GM23248 (cell line): Measurements from ENCODE around the gene NRCAM. TPM values are rescaled to one million over a fixed set of nuclear protein-coding genes. Genes with fewer than 3 reads are reported as not detected.
"Not testable (repeated sequence)": the region's sequence is repeated elsewhere in the genome, so short reads cannot be mapped to it uniquely, and the experiment has no call there.

ENCODE experiments used
- DNase-seq: peaks from one replicate; pipeline ENCODE4 v3.0.0-alpha.2; 2015
- H2AFZ ChIP-seq: fragments of 200-600 bp; sonication (generic); 2 replicates; pipeline ENCODE4 v1.6.1; 2016; ENCODE audit warnings: antibody characterized with exemption
- H3F3A ChIP-seq: fragments of 200-600 bp; sonication (generic); 2 replicates; pipeline ENCODE4 v1.6.1; 2016; ENCODE audit warnings: mild to moderate bottlenecking, antibody characterized with exemption, mixed run types; ENCODE audit not compliant: insufficient read depth
- H3K27ac ChIP-seq: fragments of 200-600 bp; sonication (generic); 2 replicates; pipeline ENCODE4 v1.5.1; 2016; ENCODE audit warnings: mild to moderate bottlenecking
- H3K27me3 ChIP-seq: fragments of 200-600 bp; sonication (generic); replicated peaks from 2 replicates; pipeline ENCODE4 v1.6.1; 2016; ENCODE audit warnings: mild to moderate bottlenecking; ENCODE audit not compliant: insufficient read depth
- H3K36me3 ChIP-seq: fragments of 200-600 bp; sonication (generic); 2 replicates; pipeline ENCODE4 v1.6.1; 2016; ENCODE audit warnings: low read depth, mild to moderate bottlenecking
- H3K4me1 ChIP-seq: fragments of 200-600 bp; sonication (generic); 2 replicates; pipeline ENCODE4 v1.6.1; 2016; ENCODE audit warnings: mild to moderate bottlenecking; ENCODE audit not compliant: insufficient read depth
- H3K4me2 ChIP-seq: fragments of 200-600 bp; sonication (generic); one replicate; pipeline ENCODE4 v1.6.1; 2016; ENCODE audit warnings: mild to moderate bottlenecking; ENCODE audit not compliant: unreplicated experiment
- H3K4me3 ChIP-seq: fragments of 200-600 bp; sonication (generic); 2 replicates; pipeline ENCODE4 v1.5.1; 2016; ENCODE audit warnings: mild to moderate bottlenecking
- H3K79me2 ChIP-seq: fragments of 200-600 bp; sonication (generic); 2 replicates; pipeline ENCODE4 v1.6.1; 2016; ENCODE audit warnings: mild to moderate bottlenecking; ENCODE audit not compliant: insufficient read depth
- H3K9ac ChIP-seq: fragments of 200-600 bp; sonication (generic); 2 replicates; pipeline ENCODE4 v1.6.1; 2016; ENCODE audit warnings: mild to moderate bottlenecking
- H3K9me2 ChIP-seq: fragments of 200-600 bp; sonication (generic); 2 replicates; pipeline ENCODE4 v1.6.1; 2016; ENCODE audit warnings: mixed run types, mild to moderate bottlenecking, moderate library complexity; ENCODE audit not compliant: insufficient read depth
- H3K9me3 ChIP-seq: fragments of 200-600 bp; sonication (generic); one replicate; pipeline ENCODE4 v1.6.1; 2017; ENCODE audit warnings: low read depth
- H4K20me1 ChIP-seq: fragments of 200-600 bp; sonication (generic); 2 replicates; pipeline ENCODE4 v1.6.0; 2016; ENCODE audit not compliant: insufficient read depth
- EZH2 ChIP-seq: fragments of 200-600 bp; sonication (generic); IDR thresholded peaks from 2 replicates; pipeline ENCODE4 v1.6.1; 2018; ENCODE audit warnings: antibody characterized with exemption, mild to moderate bottlenecking; ENCODE audit not compliant: insufficient read depth, poor library complexity, severe bottlenecking
- EZH2phosphoT487 ChIP-seq: fragments of 200-600 bp; sonication (generic); IDR thresholded peaks from 2 replicates; pipeline ENCODE4 v1.6.1; 2018; ENCODE audit warnings: antibody characterized with exemption, moderate library complexity, mild to moderate bottlenecking, low read depth; ENCODE audit not compliant: insufficient read depth
- WGBS, 2 experiments: methylation state at CpG; one replicate each; pipeline ENCODE4 v1.1.6; 2015 to 2017; ENCODE audit warnings: low lambda C conversion rate in 2 of 2, low coverage in 1 of 2; ENCODE audit errors: missing lambda C conversion rate in 2 of 2; 5-methylcytosine and 5-hydroxymethylcytosine counted together
- in situ Hi-C: fragments of 300-500 bp; cut with MboI; formaldehyde crosslinking; loops from 2 replicates; pipeline ENCODE4 v1.15.0; 2020
- polyA plus RNA-seq: library from polyadenylated mRNA; unstranded; fragments of >200 nt; fragmentation: Nextera tagmentation; extraction: Ambion mirVana; gene quantifications from 2 replicates; pipeline ENCODE4 v1.2.1, GENCODE V29; 2016
- total RNA-seq: library from RNA; depleted of rRNA; stranded (reverse); fragments of >200 nt; shearing (Covaris generic); gene quantifications from 2 replicates; pipeline ENCODE4 v1.2.3, GENCODE V29; 2014

The NRCAM gene
- total and polyA plus RNA-seq, 2 experiments from 2014 or later, result 5.1 to 7.0 TPM

DNA sequence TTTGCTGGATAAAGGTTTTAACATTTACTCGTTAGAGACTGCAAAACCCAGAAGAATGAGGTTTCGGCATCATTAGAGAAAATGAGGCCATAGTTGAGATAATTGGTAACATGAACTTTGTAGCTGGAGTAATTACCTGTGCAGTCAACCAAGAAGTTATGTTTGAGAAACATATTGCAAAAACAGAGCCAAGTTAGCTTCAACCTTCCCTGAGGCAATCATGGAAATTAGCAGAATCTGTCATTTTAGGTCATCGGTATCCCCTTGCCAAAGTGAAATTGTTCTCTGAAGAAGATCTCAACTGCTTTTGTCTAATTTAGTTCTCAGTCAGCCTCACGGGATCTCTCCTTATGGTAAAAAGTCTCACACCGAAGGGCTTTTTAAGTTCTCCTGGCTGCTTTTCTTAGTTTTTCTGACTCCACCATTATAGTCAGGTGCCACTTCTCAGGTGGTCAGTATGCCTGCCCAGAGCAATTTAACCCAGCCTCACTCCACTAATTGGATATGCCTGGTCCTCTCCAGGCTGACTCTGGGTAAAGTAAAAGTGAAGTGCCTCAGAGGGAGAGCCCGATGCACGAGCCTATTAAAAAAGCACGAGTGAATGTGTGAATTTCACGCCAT, 52.5 kb downstream of the NRCAM start:
- no peak overlapping the region for H3K4me3 ChIP-seq
- no peak overlapping the region for H3K27ac ChIP-seq
- H3K9ac ChIP-seq, result no peak overlapping the region
- H3K36me3 ChIP-seq, result no peaks in the 10 kb centered on the region
- no peaks in the 10 kb centered on the region for H4K20me1 ChIP-seq
- 65 to 70% methylated on average over 9 of the region's 9 CpGs for WGBS, 2 experiments
- H3K79me2 ChIP-seq, result no peaks in the 10 kb centered on the region
- H2AFZ ChIP-seq, result no peak overlapping the region
- in situ Hi-C loops, result no loop called here
- H3K9me3 ChIP-seq, result no peaks in the 10 kb centered on the region
- no peak for TF ChIP-seq EZH2
- no peak for TF ChIP-seq EZH2phosphoT487
- no peak overlapping the region for H3K4me2 ChIP-seq
- H3K27me3 ChIP-seq, result no peaks in the 10 kb centered on the region
- H3K4me1 ChIP-seq, result 0 out of 2 replicates have a peak, but pooled peaks cover 8% of the 10 kb centered on the region
- no peak for DNase-seq
- H3F3A ChIP-seq, result no peaks in the 10 kb centered on the region
- H3K9me2 ChIP-seq, result no peaks in the 10 kb centered on the region

DNA sequence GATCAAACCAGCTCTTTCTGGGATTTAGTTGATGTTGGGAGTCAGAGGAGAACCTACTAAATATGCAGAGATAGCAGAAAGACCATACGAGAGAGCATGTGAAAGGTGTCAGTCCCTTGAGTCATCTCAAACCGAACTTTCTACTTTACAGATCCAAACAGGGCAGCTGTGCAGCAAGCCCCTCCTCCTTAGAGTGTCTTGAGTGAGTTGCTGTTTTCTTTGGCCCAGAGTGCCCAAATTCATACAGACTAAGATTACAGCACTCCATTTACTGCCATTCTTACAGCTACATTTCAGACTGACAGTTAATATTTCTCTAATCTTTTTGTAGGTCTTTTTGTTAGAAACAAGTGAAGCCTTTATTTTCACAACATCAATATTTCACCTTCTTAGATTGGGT, 53.4 kb downstream of the NRCAM start:
- Histone ChIP-seq H3K79me2 (no peaks in the 10 kb centered on the region), H3K4me2 (no peak overlapping the region), H3K27me3 (no peaks in the 10 kb centered on the region), H3K4me1 (0 out of 2 replicates have a peak, but pooled peaks cover 8% of the 10 kb centered on the region), H3K4me3 (no peak overlapping the region), H3K9me3 (no peaks in the 10 kb centered on the region), H2AFZ (no peak overlapping the region), H3K36me3 (no peaks in the 10 kb centered on the region), H3K27ac (no peak overlapping the region), H3F3A (no peaks in the 10 kb centered on the region), H3K9me2 (no peaks in the 10 kb centered on the region), H3K9ac (no peak overlapping the region), H4K20me1 (no peaks in the 10 kb centered on the region)
- DNase-seq, result peak; percentile 36
- in situ Hi-C loops, result no loop called here
- no peak for TF ChIP-seq EZH2phosphoT487
- 43 to 52% methylated on average over 2 of the region's 2 CpGs for WGBS, 2 experiments

DNA sequence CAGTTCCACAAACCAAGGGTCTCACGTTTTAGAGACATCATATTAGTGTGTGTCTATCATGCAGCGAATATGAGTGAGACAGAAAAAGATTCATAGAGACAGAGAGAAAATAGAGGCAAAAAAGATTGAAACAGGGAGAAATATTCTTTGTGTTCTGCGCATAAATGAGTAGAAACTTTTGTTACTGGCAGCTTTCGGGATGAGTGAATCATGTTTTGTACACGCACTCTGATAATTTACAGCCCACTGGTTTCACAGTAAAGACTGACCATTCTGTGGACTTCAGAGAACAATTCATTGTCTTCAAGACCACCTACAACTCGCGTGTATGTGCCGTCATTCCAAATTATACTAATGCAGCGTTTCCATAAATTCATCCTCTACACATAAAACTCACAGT, 60.2 kb downstream of the NRCAM start:
- Histone ChIP-seq H3K9ac (no peak overlapping the region), H3K4me2 (no peak overlapping the region), H3K4me1 (no peaks in the 10 kb centered on the region), H3K9me2 (no peaks in the 10 kb centered on the region), H3K27me3 (no peaks in the 10 kb centered on the region), H3K79me2 (no peaks in the 10 kb centered on the region), H3K9me3 (no peaks in the 10 kb centered on the region), H3F3A (no peaks in the 10 kb centered on the region), H3K36me3 (no peaks in the 10 kb centered on the region), H2AFZ (no peak overlapping the region), H3K4me3 (no peak overlapping the region), H3K27ac (no peak overlapping the region), H4K20me1 (no peaks in the 10 kb centered on the region)
- 78 to 80% methylated on average over 9 of the region's 9 CpGs for WGBS, 2 experiments
- in situ Hi-C loops, result no loop called here
- TF ChIP-seq EZH2, result no peak
- DNase-seq, result no peak

DNA sequence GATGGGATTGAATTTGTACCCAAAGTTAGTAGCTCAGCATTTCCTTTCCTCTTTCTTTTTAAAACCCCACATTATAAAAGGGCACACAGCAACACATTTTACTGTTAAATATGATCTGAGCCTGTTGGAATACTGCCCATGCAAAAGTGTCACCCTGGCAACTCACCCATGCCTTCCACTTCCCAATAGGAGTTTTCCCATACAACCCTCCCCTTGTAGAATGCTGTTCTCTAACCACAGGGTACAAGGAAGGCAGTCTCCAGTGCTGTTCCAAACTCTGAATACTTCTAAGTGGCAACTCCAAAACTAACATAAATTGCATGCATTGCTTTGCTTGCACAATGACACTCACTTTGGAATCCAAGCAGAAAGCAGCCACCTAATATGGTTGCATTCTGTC, 60.8 kb downstream of the NRCAM start:
- Histone ChIP-seq H4K20me1 (no peaks in the 10 kb centered on the region), H3K27ac (no peak overlapping the region), H3K9ac (no peak overlapping the region), H3K4me2 (no peak overlapping the region), H2AFZ (no peak overlapping the region), H3K4me3 (no peak overlapping the region), H3K9me2 (no peaks in the 10 kb centered on the region), H3K36me3 (no peaks in the 10 kb centered on the region), H3K4me1 (no peaks in the 10 kb centered on the region), H3K9me3 (no peaks in the 10 kb centered on the region), H3K27me3 (no peaks in the 10 kb centered on the region), H3F3A (no peaks in the 10 kb centered on the region), H3K79me2 (no peaks in the 10 kb centered on the region)
- no peak for DNase-seq
- in situ Hi-C loops, result no loop called here
- TF ChIP-seq EZH2phosphoT487, result no peak
- no peak for TF ChIP-seq EZH2

DNA sequence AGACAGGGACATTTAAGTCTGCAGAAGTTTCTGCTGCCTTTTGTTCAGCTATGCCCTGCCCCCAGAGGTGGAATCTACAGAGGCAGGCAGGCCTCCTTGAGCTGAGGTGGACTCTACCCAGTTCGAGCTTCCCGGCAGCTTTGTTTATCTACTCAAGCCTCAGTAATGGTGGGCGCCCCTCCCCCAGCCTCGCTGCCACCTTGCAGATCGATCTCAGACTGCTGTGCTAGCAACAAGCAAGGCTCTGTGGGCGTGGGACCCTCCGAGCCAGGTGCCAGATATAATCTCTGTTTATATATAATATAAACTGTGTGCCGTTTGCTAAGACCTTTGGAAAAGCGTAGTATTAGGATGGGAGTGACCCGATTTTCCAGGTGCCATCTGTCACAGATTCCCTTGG, 63.1 kb downstream of the NRCAM start:
- H3K4me1 ChIP-seq, DNase-seq, H2AFZ ChIP-seq, H4K20me1 ChIP-seq, H3K4me2 ChIP-seq, H3K27me3 ChIP-seq, H3K9me3 ChIP-seq, H3K36me3 ChIP-seq, H3F3A ChIP-seq, H3K9me2 ChIP-seq, H3K4me3 ChIP-seq, H3K27ac ChIP-seq, H3K79me2 ChIP-seq, in situ Hi-C loops, H3K9ac ChIP-seq: not testable (repeated sequence)
- WGBS, 2 experiments, result 72% methylated on average over 10 of the region's 10 CpGs

DNA sequence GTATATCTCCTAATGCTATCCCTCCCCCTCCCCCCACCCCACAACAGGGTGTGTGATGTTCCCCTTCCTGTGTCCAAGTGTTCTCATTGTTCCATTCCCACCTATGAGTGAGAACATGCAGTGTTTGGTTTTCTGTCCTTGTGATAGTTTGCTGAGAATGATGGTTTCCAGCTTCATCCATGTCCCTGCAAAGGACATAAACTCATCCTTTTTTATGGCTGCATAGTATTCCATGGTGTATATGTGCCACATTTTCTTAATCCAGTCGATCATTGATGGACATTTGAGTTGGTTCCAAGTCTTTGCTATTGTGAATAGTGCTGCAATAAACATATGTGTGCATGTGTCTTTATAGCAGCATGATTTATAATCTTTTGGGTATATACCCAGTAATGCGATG, 68.5 kb downstream of the NRCAM start:
- in situ Hi-C loops, H3K9me3 ChIP-seq, H4K20me1 ChIP-seq, DNase-seq, H3K27me3 ChIP-seq, H3K36me3 ChIP-seq, H3K79me2 ChIP-seq, H3K9me2 ChIP-seq, H3K27ac ChIP-seq, H3K4me2 ChIP-seq, H3K4me3 ChIP-seq, H3K9ac ChIP-seq, H3F3A ChIP-seq, H3K4me1 ChIP-seq, H2AFZ ChIP-seq: not testable (repeated sequence)
- WGBS, 2 experiments, result 65 to 83% methylated on average over 2 of the region's 2 CpGs
